CD14-positive monocyte (primary cell): ENCODE data around the gene LDAH. TPM values are rescaled to one million over a fixed set of nuclear protein-coding genes. Genes with fewer than 3 reads are reported as not detected.
A peak's percentile ranks its signal among the peaks of the same experiment; 100 is the strongest.

Experiments
- DNase-seq, 3 donors: peaks; one replicate each; pipeline ENCODE4 v3.0.0-alpha.2; 2011 to 2022
- H2AFZ ChIP-seq: 2 replicates; pipeline ENCODE4 v1.6.0; 2012; ENCODE audit warnings: mild to moderate bottlenecking, low read depth, low read length, inconsistent platforms; ENCODE audit not compliant: insufficient read depth, poor library complexity, severe bottlenecking
- H3K27ac ChIP-seq, 2 donors: 1 replicate in 1 of 2; 2 replicates in 1 of 2; pipeline ENCODE4 v1.5.1; 2012 to 2013; ENCODE audit warnings: low read length in 2 of 2, control low read depth in 1 of 2, inconsistent platforms in 1 of 2, low read depth in 1 of 2, mild to moderate bottlenecking in 1 of 2
- H3K27me3 ChIP-seq, 2 donors: one replicate each; pipeline versions ENCODE4 v1.6.0 to v1.6.1; 2011 to 2013; ENCODE audit warnings: low read length in 2 of 2; ENCODE audit not compliant: control insufficient read depth in 2 of 2, insufficient read depth in 2 of 2
- H3K36me3 ChIP-seq, 2 donors: replicated peaks in 1 of 2; 1 replicate in 1 of 2; 2 replicates in 1 of 2; pipeline versions ENCODE4 v1.5.1 to v1.6.1; 2012 to 2013; ENCODE audit warnings: low read length in 2 of 2, control low read depth in 1 of 2, inconsistent platforms in 1 of 2, mild to moderate bottlenecking in 1 of 2; ENCODE audit not compliant: insufficient read depth in 2 of 2, control insufficient read depth in 1 of 2
- H3K4me1 ChIP-seq, 2 donors: 1 replicate in 1 of 2; 2 replicates in 1 of 2; pipeline versions ENCODE4 v1.5.1 to v1.6.1; 2012 to 2013; ENCODE audit warnings: low read length in 2 of 2, control low read depth in 1 of 2, inconsistent platforms in 1 of 2, mild to moderate bottlenecking in 1 of 2, moderate library complexity in 1 of 2; ENCODE audit not compliant: insufficient read depth in 2 of 2, control insufficient read depth in 1 of 2
- H3K4me2 ChIP-seq: replicated peaks from 2 replicates; pipeline ENCODE3; 2012; ENCODE audit warnings: low read length, moderate library complexity, mild to moderate bottlenecking; ENCODE audit not compliant: poor library complexity, severe bottlenecking; ENCODE audit errors: extremely low read depth
- H3K4me3 ChIP-seq, 3 experiments: fragments of 200-600 bp in 1 of 3; sonication (generic) in 1 of 3; replicated peaks in 1 of 3; 1 replicate in 2 of 3; 2 replicates in 1 of 3; pipeline ENCODE4 v1.5.1; 2011 to 2013; ENCODE audit warnings: low read length in 3 of 3, mild to moderate bottlenecking in 3 of 3, control low read depth in 2 of 3, low read depth in 2 of 3, inconsistent platforms in 1 of 3, moderate library complexity in 1 of 3
- H3K79me2 ChIP-seq: 2 replicates; pipeline ENCODE4 v1.6.0; 2012; ENCODE audit warnings: mild to moderate bottlenecking, control low read depth, inconsistent platforms, low read length, moderate library complexity; ENCODE audit not compliant: insufficient read depth
- H3K9ac ChIP-seq: 2 replicates; pipeline ENCODE4 v1.6.0; 2017; ENCODE audit warnings: low read length, mild to moderate bottlenecking; ENCODE audit not compliant: insufficient read depth, poor library complexity, severe bottlenecking
- H3K9me3 ChIP-seq, 2 donors: replicated peaks in 1 of 2; 1 replicate in 1 of 2; 2 replicates in 1 of 2; pipeline versions ENCODE4 v1.5.1 to v1.6.1; 2012 to 2013; ENCODE audit warnings: low read length in 2 of 2, control low read depth in 1 of 2; ENCODE audit not compliant: control insufficient read depth in 1 of 2, insufficient read depth in 1 of 2
- H4K20me1 ChIP-seq: 2 replicates; pipeline ENCODE4 v1.6.0; 2012; ENCODE audit warnings: mild to moderate bottlenecking, low read length, control low read depth, moderate library complexity; ENCODE audit not compliant: insufficient read depth
- H3K27ac Mint-ChIP-seq, 7 donors: one replicate each; pipeline ENCODE4 v1.8.0; 2020; ENCODE audit warnings: mild to moderate bottlenecking in 7 of 7, mixed read lengths in 7 of 7, moderate library complexity in 6 of 7, inconsistent platforms in 2 of 7
- H3K27me3 Mint-ChIP-seq, 3 donors: one replicate each; pipeline ENCODE4 v1.8.0; 2021 to 2022; ENCODE audit warnings: low read depth in 3 of 3, mild to moderate bottlenecking in 3 of 3, mixed read lengths in 3 of 3, moderate library complexity in 3 of 3, inconsistent platforms in 1 of 3
- H3K36me3 Mint-ChIP-seq, 2 donors: one replicate each; pipeline ENCODE4 v1.8.0; 2020; ENCODE audit warnings: mixed read lengths in 2 of 2, inconsistent platforms in 1 of 2, mild to moderate bottlenecking in 1 of 2
- H3K4me1 Mint-ChIP-seq: one replicate; pipeline ENCODE4 v1.8.0; 2020; ENCODE audit warnings: mild to moderate bottlenecking, mixed read lengths
- H3K4me3 Mint-ChIP-seq, 2 donors: one replicate each; pipeline ENCODE4 v1.8.0; 2020; ENCODE audit warnings: mild to moderate bottlenecking in 2 of 2, mixed read lengths in 2 of 2, moderate library complexity in 1 of 2
- H3K9me3 Mint-ChIP-seq, 7 donors: one replicate each; pipeline ENCODE4 v1.8.0; 2020 to 2022; ENCODE audit warnings: mixed read lengths in 7 of 7, mild to moderate bottlenecking in 6 of 7, moderate library complexity in 6 of 7, inconsistent platforms in 2 of 7
- CTCF ChIP-seq: fragments of 200-600 bp; IDR thresholded peaks from one replicate; pipeline ENCODE4 v1.8.0; 2022; ENCODE audit warnings: antibody characterized with exemption, mild to moderate bottlenecking
- WGBS: methylation state at CpG from one replicate; pipeline ENCODE4 v1.1.5; 2013; ENCODE audit warnings: missing lambda C conversion rate; ENCODE audit not compliant: insufficient coverage; 5-methylcytosine and 5-hydroxymethylcytosine counted together
- intact Hi-C, 2 donors: fragments of 100-400 bp; cut with micrococcal nuclease; formaldehyde crosslinking; loops; one replicate each; pipeline versions ENCODE4 v1.15.0 to v1.15.1; 2023
- polyA plus RNA-seq, 3 donors: library from polyadenylated mRNA; depleted of rRNA in 1 of 3; unstranded in 2 of 3; stranded (reverse) in 1 of 3; fragments of 300-500 nt in 2 of 3; fragments of >200 nt in 1 of 3; fragmentation: Illumina TruSeq in 2 of 3; gene quantifications; 1 replicate in 2 of 3; 2 replicates in 1 of 3; pipeline ENCODE4 v1.2.3, GENCODE V29; 2012 to 2021

The LDAH gene
- polyA plus RNA-seq, 3 donors, result 3.7 to 5.7 (median 5.0) TPM

- Histone ChIP-seq H3K9ac (no peak overlapping the region), H3K27me3 (no peaks in the 10 kb centered on the region), H3K36me3 (peaks cover 0 to 18% of the 10 kb centered on the region in 2 donors), H3K27ac (no peak overlapping the region), H3K4me3 (no peak overlapping the region), H3K9me3 (no peaks in the 10 kb centered on the region), H3K79me2 (no peaks in the 10 kb centered on the region), H2AFZ (no peak overlapping the region), H3K4me1 (no peaks in the 10 kb centered on the region), H3K4me2 (no peak overlapping the region), H4K20me1 (no peaks in the 10 kb centered on the region)
- DNase-seq, result peak in 2 of 3 donors; percentile 1 to 5
- Mint-ChIP-seq H3K27ac (no peak overlapping the region), H3K4me1 (no peaks in the 10 kb centered on the region), H3K27me3 (no peaks in the 10 kb centered on the region), H3K36me3 (peaks cover 14 to 18% of the 10 kb centered on the region in 2 donors), H3K4me3 (no peak overlapping the region), H3K9me3 (no peaks in the 10 kb centered on the region)
- intact Hi-C loops, result loop anchor here (10.0 kb wide), 2 partner anchors 173 to 183 kb away; no protein-coding TSS in a partner anchor
- WGBS, result no CpG with 5 or more reads among the region's 3 CpGs
- TF ChIP-seq CTCF, result peak; percentile 61
Observed at GRCh38 chr2:20781656-20782265, 41.1 kb downstream of the LDAH start.

- Histone ChIP-seq H3K79me2 (no peaks in the 10 kb centered on the region), H3K27me3 (no peaks in the 10 kb centered on the region), H3K27ac (no peak overlapping the region), H3K9ac (no peak overlapping the region), H2AFZ (no peak overlapping the region), H3K36me3 (peaks cover 0 to 33% of the 10 kb centered on the region in 2 donors), H3K4me3 (no peak overlapping the region), H3K9me3 (peaks cover 0 to 20% of the 10 kb centered on the region in 2 donors), H3K4me1 (no peaks in the 10 kb centered on the region), H4K20me1 (no peaks in the 10 kb centered on the region), H3K4me2 (no peak overlapping the region)
- WGBS, result no CpG with 5 or more reads among the region's 1 CpG
- intact Hi-C loops, result no loop called here
- Mint-ChIP-seq H3K9me3 (peaks cover 0 to 16% (median 9%) of the 10 kb centered on the region in 7 donors), H3K36me3 (peaks cover 30 to 50% of the 10 kb centered on the region in 2 donors), H3K27ac (no peak overlapping the region), H3K4me3 (no peak overlapping the region), H3K4me1 (no peaks in the 10 kb centered on the region), H3K27me3 (no peaks in the 10 kb centered on the region)
- no peak for TF ChIP-seq CTCF
- DNase-seq, result no peak
Observed at GRCh38 chr2:20771299-20771698, 51.6 kb downstream of the LDAH start.
